Endothelial cell of umbilical vein (primary cell): ENCODE measurements around the gene RPP40. TPM values are rescaled to one million over a fixed set of nuclear protein-coding genes. Genes with fewer than 3 reads are reported as not detected.

ENCODE experiments used
- BruUV-seq: library from RNA; stranded (reverse); fragments of 400-500 nt; replicated peaks from 2 replicates; lab custom pipeline; 2021; lab: Mats Ljungman, UMichigan
- CTCF ChIA-PET: fragments of 300-600, 350-600 bp; sonication (Branson Sonifier 250); formaldehyde crosslinking; loops from one replicate; lab custom pipeline; 2021; ENCODE audit warnings: antibody characterized with exemption, inconsistent platforms; lab: Charles Lee
- POLR2A ChIA-PET: fragments of 300-600, 350-600 bp; sonication (Branson Sonifier 250); formaldehyde crosslinking; loops from one replicate; lab custom pipeline; 2021; ENCODE audit warnings: antibody characterized with exemption, inconsistent platforms; lab: Charles Lee
- DNase-seq: peaks from one replicate; pipeline ENCODE4 v3.0.0-alpha.2; 2011; ENCODE audit warnings: low read depth, low spot score
- FAIRE-seq: peaks from 2 replicates; lab custom pipeline; 2011; peaks lifted over from hg19 to GRCh38; lab: Jason Lieb, UNC
- H2AFZ ChIP-seq: 2 replicates; pipeline ENCODE4 v1.6.0; 2012; ENCODE audit warnings: low read depth, low read length, control low read depth, inconsistent platforms
- H3K27ac ChIP-seq: 2 replicates; pipeline ENCODE4 v1.5.1; 2011; ENCODE audit warnings: low read depth, mild to moderate bottlenecking, control low read depth, low read length, moderate library complexity; ENCODE audit not compliant: insufficient read depth
- H3K27me3 ChIP-seq, 2 experiments: 2 replicates each; pipeline versions ENCODE4 v1.6.0 to v1.6.1; 2011; ENCODE audit warnings: low read length in 2 of 2, mixed read lengths in 1 of 2; ENCODE audit not compliant: control insufficient read depth in 2 of 2, insufficient read depth in 2 of 2
- H3K36me3 ChIP-seq, 2 experiments: 2 replicates in 1 of 2; 3 replicates in 1 of 2; pipeline ENCODE4 v1.5.1; 2011; ENCODE audit warnings: low read length in 2 of 2, mild to moderate bottlenecking in 1 of 2, moderate library complexity in 1 of 2; ENCODE audit not compliant: control insufficient read depth in 2 of 2, insufficient read depth in 2 of 2; ENCODE audit errors: extremely low read depth in 1 of 2
- H3K4me1 ChIP-seq: 3 replicates; pipeline ENCODE4 v1.5.1; 2011; ENCODE audit warnings: mild to moderate bottlenecking, low read length; ENCODE audit not compliant: control insufficient read depth, insufficient read depth; ENCODE audit errors: extremely low read depth
- H3K4me2 ChIP-seq: 2 replicates; pipeline ENCODE4 v1.6.1; 2011; ENCODE audit warnings: low read length, control low read depth, mixed read lengths; ENCODE audit not compliant: insufficient read depth
- H3K4me3 ChIP-seq, 3 experiments: fragments of 200-600 bp in 1 of 3; sonication (generic), shearing (Covaris generic) in 1 of 3; replicated peaks in 1 of 3; 2 replicates each; pipeline ENCODE4 v1.5.1; 2011 to 2016; ENCODE audit warnings: control low read depth in 3 of 3, low read length in 3 of 3, mild to moderate bottlenecking in 2 of 3, inconsistent platforms in 1 of 3, low read depth in 1 of 3, moderate library complexity in 1 of 3; ENCODE audit not compliant: insufficient read depth in 1 of 3
- H3K79me2 ChIP-seq: 2 replicates; pipeline ENCODE4 v1.6.0; 2012; ENCODE audit warnings: low read length, inconsistent platforms; ENCODE audit not compliant: control insufficient read depth, insufficient read depth
- H3K9ac ChIP-seq: replicated peaks from 2 replicates; pipeline ENCODE3; 2011; ENCODE audit warnings: low read length, control low read depth; ENCODE audit not compliant: insufficient read depth; ENCODE audit errors: extremely low read depth
- H3K9me1 ChIP-seq: replicated peaks from 3 replicates; pipeline ENCODE4 v1.6.0; 2011; ENCODE audit warnings: mild to moderate bottlenecking, low read length; ENCODE audit not compliant: control insufficient read depth, insufficient read depth; ENCODE audit errors: extremely low read depth
- H3K9me3 ChIP-seq: replicated peaks from 2 replicates; pipeline ENCODE4 v1.5.1; 2012; ENCODE audit warnings: low read length, inconsistent platforms; ENCODE audit not compliant: control insufficient read depth, insufficient read depth
- H4K20me1 ChIP-seq: replicated peaks from 2 replicates; pipeline ENCODE3; 2011; ENCODE audit warnings: mild to moderate bottlenecking, low read length; ENCODE audit not compliant: control insufficient read depth, insufficient read depth; ENCODE audit errors: extremely low read depth
- GATA2 ChIP-seq: IDR thresholded peaks from 2 replicates; pipeline ENCODE4 v1.7.0; 2011; ENCODE audit warnings: low read depth, mild to moderate bottlenecking, moderate library complexity, mixed read lengths, low read length; ENCODE audit not compliant: insufficient read length, insufficient read depth
- JUN ChIP-seq: IDR thresholded peaks from 2 replicates; pipeline ENCODE4 v1.6.1; 2011; ENCODE audit warnings: borderline replicate concordance, low read depth; ENCODE audit not compliant: insufficient read length, insufficient read depth
- MYC ChIP-seq: IDR thresholded peaks from one replicate; pipeline ENCODE4 v1.6.1; 2011; ENCODE audit warnings: mild to moderate bottlenecking, low read depth, low read length
- POLR2AphosphoS5 ChIP-seq: IDR thresholded peaks from 2 replicates; pipeline ENCODE4 v1.6.1; 2012; ENCODE audit warnings: low read depth, mild to moderate bottlenecking, control low read depth, low read length, moderate library complexity; ENCODE audit not compliant: insufficient read depth
- dilution Hi-C: fragments of 300-500 bp; cut with MboI; formaldehyde crosslinking; loops from one replicate; pipeline ENCODE4 v1.15.0; 2019; ENCODE audit warnings: low sequenced_read_pairs; ENCODE audit not compliant: extremely low pct_ligation_motif_present
- intact Hi-C: fragments of 100-400 bp; cut with micrococcal nuclease; formaldehyde crosslinking; loops from one replicate; pipeline ENCODE4 v1.10.0; 2022
- polyA plus RNA-seq, 4 experiments: library from polyadenylated mRNA; depleted of rRNA in 3 of 4; stranded (reverse) in 3 of 4; unstranded in 1 of 4; fragments of >200 nt; gene quantifications; 2 replicates each; pipeline versions ENCODE4 v1.2.1 to v1.2.3, GENCODE V29; 2011 to 2012; ENCODE audit warnings: missing spikeins in 1 of 4
- total RNA-seq: library from RNA; stranded (reverse); gene quantifications from 2 replicates; pipeline ENCODE4 v1.2.3, GENCODE V29; 2021
- TF ChIP-seq, protein P1 (sequence below), 2 donors: IDR thresholded peaks; 1 replicate in 1 of 2; 2 replicates in 1 of 2; pipeline ENCODE4 v1.5.1; 2011; ENCODE audit warnings: low read length in 2 of 2, mild to moderate bottlenecking in 2 of 2, moderate library complexity in 2 of 2, control low read depth in 1 of 2, inconsistent platforms in 1 of 2, low read depth in 1 of 2; ENCODE audit not compliant: insufficient read depth in 1 of 2; ENCODE audit errors: extremely low read depth in 1 of 2
- TF ChIP-seq, protein P2 (sequence below): IDR thresholded peaks from 2 replicates; pipeline ENCODE4 v1.6.1; 2011; ENCODE audit not compliant: insufficient read depth, insufficient read length

The RPP40 gene
- total and polyA plus RNA-seq, 2 donors (not counting 3 experiments of a cell fraction or from before 2014, with no cell fraction given) = 10.2 to 15.3 TPM

DNA sequence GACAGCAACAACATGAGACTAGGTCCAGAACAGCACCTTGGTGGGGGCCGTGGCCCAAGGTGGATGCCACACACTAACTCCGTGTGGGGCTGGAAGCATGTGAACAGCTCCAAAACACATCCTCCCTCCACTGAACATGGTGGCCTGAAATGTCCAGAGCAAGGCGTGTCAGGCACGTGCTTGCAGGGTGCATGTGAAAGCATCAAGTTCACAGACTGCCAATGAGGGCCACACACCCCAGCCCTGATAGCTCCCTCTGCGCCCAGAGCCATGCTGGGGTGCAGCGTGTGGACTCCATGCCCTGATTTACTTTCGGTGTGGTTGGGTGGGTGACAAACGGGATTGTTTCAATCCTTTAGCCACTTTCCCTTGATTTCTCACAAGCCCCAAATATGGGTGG is 20.1 kb upstream of the RPP40 start:
- Histone ChIP-seq H3K79me2 (no peaks in the 10 kb centered on the region), H4K20me1 (no peaks in the 10 kb centered on the region), H3K36me3 (no peaks in the 10 kb centered on the region), H2AFZ (no peak overlapping the region), H3K27ac (no peak overlapping the region), H3K9me3 (no peaks in the 10 kb centered on the region), H3K27me3 (no peaks in the 10 kb centered on the region), H3K9ac (no peak overlapping the region), H3K4me3 (no peak overlapping the region), H3K4me1 (peaks cover 7% of the 10 kb centered on the region), H3K4me2 (no peak overlapping the region), H3K9me1 (no peaks in the 10 kb centered on the region)
- dilution Hi-C loops = no loop called here
- CTCF ChIA-PET = no interaction called here
- FAIRE-seq (no peak), DNase-seq (no peak)
- TF ChIP-seq JUN = no peak
- TF ChIP-seq, protein P1, sequence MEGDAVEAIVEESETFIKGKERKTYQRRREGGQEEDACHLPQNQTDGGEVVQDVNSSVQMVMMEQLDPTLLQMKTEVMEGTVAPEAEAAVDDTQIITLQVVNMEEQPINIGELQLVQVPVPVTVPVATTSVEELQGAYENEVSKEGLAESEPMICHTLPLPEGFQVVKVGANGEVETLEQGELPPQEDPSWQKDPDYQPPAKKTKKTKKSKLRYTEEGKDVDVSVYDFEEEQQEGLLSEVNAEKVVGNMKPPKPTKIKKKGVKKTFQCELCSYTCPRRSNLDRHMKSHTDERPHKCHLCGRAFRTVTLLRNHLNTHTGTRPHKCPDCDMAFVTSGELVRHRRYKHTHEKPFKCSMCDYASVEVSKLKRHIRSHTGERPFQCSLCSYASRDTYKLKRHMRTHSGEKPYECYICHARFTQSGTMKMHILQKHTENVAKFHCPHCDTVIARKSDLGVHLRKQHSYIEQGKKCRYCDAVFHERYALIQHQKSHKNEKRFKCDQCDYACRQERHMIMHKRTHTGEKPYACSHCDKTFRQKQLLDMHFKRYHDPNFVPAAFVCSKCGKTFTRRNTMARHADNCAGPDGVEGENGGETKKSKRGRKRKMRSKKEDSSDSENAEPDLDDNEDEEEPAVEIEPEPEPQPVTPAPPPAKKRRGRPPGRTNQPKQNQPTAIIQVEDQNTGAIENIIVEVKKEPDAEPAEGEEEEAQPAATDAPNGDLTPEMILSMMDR (IDR thresholded peaks at IDR 0.05; ENCODE audit: extremely low read depth in 1 of 2, insufficient read depth in 1 of 2, low read depth in 1 of 2, low read length in 2 of 2) = no peak
- TF ChIP-seq, protein P2, sequence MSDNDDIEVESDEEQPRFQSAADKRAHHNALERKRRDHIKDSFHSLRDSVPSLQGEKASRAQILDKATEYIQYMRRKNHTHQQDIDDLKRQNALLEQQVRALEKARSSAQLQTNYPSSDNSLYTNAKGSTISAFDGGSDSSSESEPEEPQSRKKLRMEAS = no peak
- no peak for TF ChIP-seq MYC
- TF ChIP-seq GATA2 = no peak
- intact Hi-C loops = no loop called here
- no TSS peak for BruUV-seq
- POLR2A ChIA-PET = no interaction called here

DNA sequence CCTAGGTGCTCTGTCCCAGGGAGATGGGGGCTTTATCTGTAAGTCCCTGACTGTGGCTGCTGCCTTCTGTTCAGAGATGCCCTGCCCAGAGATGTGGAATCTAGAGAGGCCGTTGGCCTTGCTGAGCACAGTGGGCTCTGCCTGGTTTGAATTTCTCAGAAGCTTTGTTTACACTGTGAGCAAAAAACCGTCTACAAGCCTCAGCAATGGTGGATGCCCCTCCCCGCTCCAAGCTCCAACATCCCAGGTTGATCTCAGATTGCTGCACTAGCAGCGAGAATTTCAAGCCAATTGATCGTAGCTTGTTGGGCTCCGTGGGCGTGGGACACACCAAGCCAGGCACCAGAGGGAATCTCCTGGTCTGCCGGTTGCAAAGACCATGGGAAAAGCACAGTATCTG is 16.3 kb upstream of the RPP40 start:
- no peaks in the 10 kb centered on the region for H3K9me1 ChIP-seq
- no peaks in the 10 kb centered on the region for H4K20me1 ChIP-seq
- TF ChIP-seq GATA2 (no peak), POLR2AphosphoS5 (no peak)
- H3K36me3 ChIP-seq = no peaks in the 10 kb centered on the region
- intact Hi-C loops (no loop called here), dilution Hi-C loops (no loop called here)
- POLR2A ChIA-PET = no interaction called here
- H3K4me1 ChIP-seq = no peaks in the 10 kb centered on the region
- no peak overlapping the region for H3K4me2 ChIP-seq
- FAIRE-seq = no peak
- no peaks in the 10 kb centered on the region for H3K79me2 ChIP-seq
- no TSS peak for BruUV-seq
- no peaks in the 10 kb centered on the region for H3K27me3 ChIP-seq
- no peak overlapping the region for H3K9ac ChIP-seq
- no peak overlapping the region for H2AFZ ChIP-seq
- no peak overlapping the region for H3K4me3 ChIP-seq
- CTCF ChIA-PET = interaction anchor here (1.0 to 2.5 kb wide), 2 partner anchors 10 to 16 kb away, joined by 3 to 9 read pairs; no protein-coding TSS in a partner anchor
- DNase-seq = no peak
- H3K27ac ChIP-seq = no peak overlapping the region
- no peaks in the 10 kb centered on the region for H3K9me3 ChIP-seq
